ENCODE measurements around the gene CWC22. TPM values are rescaled to one million over a fixed set of nuclear protein-coding genes. Genes with fewer than 3 reads are reported as not detected.
A peak's percentile ranks its signal among the peaks of the same experiment; 100 is the strongest.
"Not testable (repeated sequence)": the region's sequence is repeated elsewhere in the genome, so short reads cannot be mapped to it uniquely, and the experiment has no call there.

CWC22 gene
- total RNA-seq, 1 donor from 2014 or later: 30.0 TPM

DNA sequence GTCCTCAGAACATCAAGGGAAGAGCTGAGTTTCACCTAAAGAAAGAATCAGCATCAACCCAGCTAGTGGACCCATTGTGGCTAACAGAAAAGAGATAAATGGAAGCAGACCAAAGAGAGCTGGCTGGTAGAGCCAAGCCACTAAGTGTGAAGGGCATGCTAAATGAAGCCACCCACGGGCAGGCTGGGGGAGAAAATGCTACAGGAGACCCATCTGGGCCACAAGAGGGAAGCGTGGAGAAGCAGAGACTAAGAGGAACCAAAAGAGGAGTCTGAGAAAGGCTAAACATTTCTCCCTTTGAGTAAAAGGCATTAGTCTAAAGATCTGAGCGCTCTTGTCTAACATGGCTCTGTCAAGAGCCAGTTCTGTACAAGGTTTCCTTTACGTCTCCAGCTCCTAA lies 15.8 kb downstream of the CWC22 start:
- intact Hi-C loops (cut with micrococcal nuclease): no loop called here
- H3K36me3 Mint-ChIP-seq (ENCODE audit: low read depth): peaks cover 31% of the 10 kb centered on the region
- H3K4me1 Mint-ChIP-seq: peaks cover 22% of the 10 kb centered on the region
- no peaks in the 10 kb centered on the region for H3K27me3 Mint-ChIP-seq
- peak; percentile 51 for DNase-seq
- H3K4me3 Mint-ChIP-seq: no peak overlapping the region
- H3K27ac Mint-ChIP-seq: peak overlapping the region; percentile 29
- H3K9me3 Mint-ChIP-seq: no peaks in the 10 kb centered on the region

DNA sequence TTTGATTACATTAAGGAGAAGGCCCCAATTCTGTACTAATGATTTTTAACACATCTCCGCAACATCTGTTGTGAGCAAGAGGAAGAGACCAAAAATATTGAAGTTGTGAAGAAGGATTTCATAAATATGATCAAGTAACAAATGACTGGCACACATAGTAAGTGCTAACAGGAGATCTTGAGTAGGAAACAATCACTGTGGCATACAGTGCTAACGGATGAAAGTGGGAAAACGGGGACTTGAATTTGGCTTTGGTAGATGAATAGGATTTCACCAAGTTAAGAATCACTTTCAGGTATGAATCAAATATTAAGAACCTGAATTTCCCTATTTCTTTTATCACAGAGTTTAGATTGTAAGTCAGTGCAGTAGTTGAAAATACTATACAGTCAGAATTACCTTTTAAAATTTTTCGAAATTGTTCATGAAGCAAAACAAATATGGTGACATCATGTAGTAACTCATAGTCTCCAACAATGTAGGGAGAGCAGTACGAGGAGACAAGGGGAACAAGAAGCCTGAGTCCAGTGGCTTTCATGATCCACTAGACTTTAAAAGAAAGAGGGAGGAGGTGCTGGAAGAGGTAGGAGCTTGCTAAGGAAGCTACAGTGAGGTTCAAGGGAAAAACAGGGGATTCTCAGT lies 16.3 kb downstream of the CWC22 start:
- intact Hi-C loops (cut with micrococcal nuclease): no loop called here
- H3K9me3 Mint-ChIP-seq: no peaks in the 10 kb centered on the region
- no peak overlapping the region for H3K4me3 Mint-ChIP-seq
- no peaks in the 10 kb centered on the region for H3K27me3 Mint-ChIP-seq
- peak overlapping the region; percentile 29 for H3K27ac Mint-ChIP-seq
- peaks cover 35% of the 10 kb centered on the region for H3K36me3 Mint-ChIP-seq (ENCODE audit: low read depth)
- no peak for DNase-seq
- H3K4me1 Mint-ChIP-seq: peaks cover 20% of the 10 kb centered on the region

DNA sequence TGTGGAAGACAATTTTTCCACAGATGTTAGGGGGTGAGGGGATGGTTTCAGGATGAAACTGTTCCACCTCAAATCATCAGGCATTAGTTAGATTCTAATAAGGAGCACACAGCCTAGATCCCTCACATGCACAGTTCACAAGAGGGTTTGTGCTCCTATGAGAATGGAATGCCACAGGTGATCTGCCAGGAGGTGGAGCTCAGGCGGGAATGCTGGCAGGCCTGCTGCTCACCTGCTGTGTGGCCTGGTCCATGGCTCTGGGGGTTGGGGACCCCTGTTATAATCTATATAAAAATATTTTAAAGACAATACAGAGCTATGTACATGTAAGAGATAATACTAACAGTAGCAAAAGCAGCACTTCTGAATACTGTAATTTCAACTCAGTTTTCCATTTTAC lies 19.2 kb downstream of the CWC22 start:
- Mint-ChIP-seq H3K9me3 (no peaks in the 10 kb centered on the region), H3K27me3 (no peaks in the 10 kb centered on the region), H3K4me1 (peaks cover 14% of the 10 kb centered on the region), H3K36me3 (ENCODE audit: low read depth) (peaks cover 58% of the 10 kb centered on the region), H3K4me3 (no peak overlapping the region), H3K27ac (no peak overlapping the region)
- DNase-seq: no peak
- intact Hi-C loops (cut with micrococcal nuclease): no loop called here

DNA sequence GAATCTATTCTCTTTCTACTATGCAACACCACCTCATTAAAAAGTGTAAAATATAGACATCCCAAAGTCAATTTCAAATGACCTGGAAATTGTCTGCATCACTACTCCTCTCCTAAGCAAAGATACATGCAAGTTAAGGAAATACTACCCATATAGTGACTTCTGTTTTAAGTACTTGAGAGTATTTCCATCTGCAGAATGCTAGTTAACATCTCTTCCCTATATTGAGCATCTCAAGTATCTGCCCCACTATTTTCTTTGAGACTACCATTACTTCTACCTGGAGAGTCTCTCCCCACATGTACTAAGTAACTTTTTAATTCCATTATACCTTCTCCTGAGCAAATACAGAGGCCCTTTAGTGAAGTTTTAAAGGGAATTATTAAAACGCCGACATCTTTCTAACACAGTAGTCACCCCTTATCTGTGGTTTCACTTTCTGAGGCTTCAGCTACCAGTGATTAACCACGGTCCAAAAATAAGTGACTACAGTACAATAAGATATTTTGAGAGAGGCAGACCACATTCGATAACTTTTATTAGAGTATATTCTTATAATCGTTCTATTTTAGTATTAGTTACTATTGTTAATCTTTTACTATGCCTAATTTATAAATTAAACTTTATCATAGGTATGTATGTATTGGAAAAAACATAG lies 21.8 kb downstream of the CWC22 start:
- intact Hi-C loops (cut with micrococcal nuclease): no loop called here
- Mint-ChIP-seq H3K27me3 (no peaks in the 10 kb centered on the region), H3K4me3 (no peak overlapping the region), H3K4me1 (peaks cover under 1% of the 10 kb centered on the region), H3K9me3 (no peaks in the 10 kb centered on the region), H3K27ac (no peak overlapping the region), H3K36me3 (ENCODE audit: low read depth) (peaks cover 53% of the 10 kb centered on the region)
- DNase-seq: no peak

DNA sequence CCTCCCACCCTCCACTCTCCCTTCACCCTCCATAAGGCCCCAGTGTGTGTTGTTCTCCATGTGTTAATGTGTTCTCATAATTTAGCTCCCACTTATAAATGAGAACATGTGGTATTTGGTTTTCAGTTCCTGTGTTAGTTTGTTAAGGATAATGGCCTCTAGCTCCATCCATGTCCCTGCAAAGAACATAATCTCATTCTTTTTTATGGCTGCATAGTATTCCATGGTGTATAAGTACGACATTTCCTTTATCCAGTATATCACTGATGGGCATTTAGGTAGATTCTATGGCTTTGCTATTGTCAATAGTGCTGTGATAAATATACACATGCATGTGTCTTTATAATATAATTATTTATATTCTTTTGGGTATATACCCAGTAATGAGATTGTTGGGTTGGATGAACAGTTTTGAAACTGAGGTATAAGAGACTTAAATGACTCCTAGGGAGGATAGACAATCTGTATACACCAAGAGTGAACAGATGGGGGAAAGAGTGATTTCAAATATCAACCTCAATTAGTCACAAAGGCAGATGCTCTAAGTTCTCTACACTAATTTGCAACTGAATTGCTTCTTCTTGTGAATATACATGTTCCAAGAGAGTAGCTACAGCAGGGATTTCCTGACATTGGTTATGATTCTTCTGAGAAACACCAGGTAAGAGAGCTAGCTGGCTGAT lies 23.7 kb downstream of the CWC22 start:
- no peak overlapping the region for H3K4me3 Mint-ChIP-seq
- intact Hi-C loops (cut with micrococcal nuclease): no loop called here
- H3K27me3 Mint-ChIP-seq: no peaks in the 10 kb centered on the region
- no peaks in the 10 kb centered on the region for H3K9me3 Mint-ChIP-seq
- DNase-seq: no peak
- no peak overlapping the region for H3K27ac Mint-ChIP-seq
- no peaks in the 10 kb centered on the region for H3K4me1 Mint-ChIP-seq
- peaks cover 58% of the 10 kb centered on the region for H3K36me3 Mint-ChIP-seq (ENCODE audit: low read depth)

DNA sequence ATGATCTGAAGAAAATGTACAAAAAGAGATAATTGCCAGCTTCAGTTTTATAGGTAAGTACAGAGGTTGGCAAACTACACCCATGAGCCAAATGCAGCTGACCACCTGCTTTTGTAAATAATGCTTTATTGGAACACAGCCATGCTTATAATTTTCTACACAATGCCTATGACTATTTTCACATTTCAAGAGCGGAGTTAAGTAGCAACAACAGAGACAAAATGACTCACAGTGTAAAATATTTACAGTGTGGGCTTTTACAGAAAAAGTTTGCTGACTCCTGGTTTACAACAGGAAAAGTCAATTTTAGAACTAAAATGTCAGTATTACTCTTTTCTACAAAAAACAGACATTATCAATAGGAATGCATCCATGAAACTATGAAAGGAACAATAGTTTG lies 26.0 kb downstream of the CWC22 start:
- peaks cover 59% of the 10 kb centered on the region for H3K36me3 Mint-ChIP-seq (ENCODE audit: low read depth)
- intact Hi-C loops (cut with micrococcal nuclease): no loop called here
- no peak overlapping the region for H3K4me3 Mint-ChIP-seq
- no peaks in the 10 kb centered on the region for H3K9me3 Mint-ChIP-seq
- H3K27me3 Mint-ChIP-seq: no peaks in the 10 kb centered on the region
- no peaks in the 10 kb centered on the region for H3K4me1 Mint-ChIP-seq
- no peak overlapping the region for H3K27ac Mint-ChIP-seq
- no peak for DNase-seq

DNA sequence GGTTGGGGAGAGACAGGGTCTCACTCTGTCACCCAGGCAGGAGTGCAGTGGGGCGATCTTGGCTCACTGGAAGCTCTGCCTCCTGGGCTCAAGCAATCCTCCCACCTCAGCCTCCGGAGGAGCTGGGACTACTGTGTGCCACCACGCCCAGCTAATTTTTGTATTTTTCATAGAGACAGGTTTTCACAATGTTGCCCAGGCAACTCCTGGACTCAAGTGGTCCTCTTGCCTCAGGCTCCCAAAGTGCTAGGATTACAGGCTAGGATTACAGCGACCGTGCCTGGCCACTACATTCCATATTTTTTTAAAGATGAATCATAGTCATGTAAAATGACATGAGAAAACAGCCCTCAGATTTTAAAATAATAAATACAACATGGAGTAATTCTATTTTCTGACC lies 32.3 kb downstream of the CWC22 start:
- H3K27ac Mint-ChIP-seq: no peak overlapping the region

DNA sequence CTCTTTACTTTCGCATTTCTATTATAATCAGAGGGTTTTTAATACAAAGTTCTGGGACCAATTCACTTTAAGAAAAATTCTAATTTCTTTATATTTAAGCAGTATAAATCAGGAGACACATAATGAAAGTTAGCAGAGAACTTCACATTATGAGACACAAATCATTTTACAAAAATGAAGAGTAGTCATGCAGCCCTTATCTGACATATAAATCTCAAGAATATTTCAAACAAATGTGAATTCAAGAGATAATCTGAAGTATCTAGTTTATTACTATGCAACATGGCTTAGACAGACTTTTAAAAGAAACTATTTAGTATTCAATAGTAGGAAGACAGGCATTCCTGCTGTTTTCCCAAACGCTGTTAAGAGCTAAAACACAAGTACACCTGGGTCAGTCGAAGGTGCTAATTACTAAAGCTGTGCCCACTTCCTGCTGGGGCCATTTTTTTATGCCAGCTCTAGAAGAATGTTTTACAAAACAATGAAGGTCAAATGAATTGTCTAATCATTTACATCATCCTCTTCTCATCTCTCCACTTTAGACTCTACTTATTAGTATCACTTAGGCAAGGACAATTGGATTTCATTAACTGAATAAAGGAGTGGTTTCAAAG lies 40.2 kb downstream of the CWC22 start:
- Mint-ChIP-seq H3K4me3 (no peak overlapping the region), H3K27me3 (no peaks in the 10 kb centered on the region), H3K36me3 (ENCODE audit: low read depth) (peaks cover 50% of the 10 kb centered on the region), H3K9me3 (no peaks in the 10 kb centered on the region), H3K4me1 (peaks cover 6% of the 10 kb centered on the region), H3K27ac (no peak overlapping the region)
- intact Hi-C loops (cut with micrococcal nuclease): no loop called here
- DNase-seq: no peak

More for the DNA sequence above, 32.3 kb downstream of the CWC22 start:
- Mint-ChIP-seq H3K27me3 (no peaks in the 10 kb centered on the region), H3K9me3 (no peaks in the 10 kb centered on the region), H3K4me3 (no peak overlapping the region), H3K4me1 (no peaks in the 10 kb centered on the region), H3K36me3 (ENCODE audit: low read depth) (peaks cover 34% of the 10 kb centered on the region)
- DNase-seq: no peak
- intact Hi-C loops (cut with micrococcal nuclease): no loop called here

DNA sequence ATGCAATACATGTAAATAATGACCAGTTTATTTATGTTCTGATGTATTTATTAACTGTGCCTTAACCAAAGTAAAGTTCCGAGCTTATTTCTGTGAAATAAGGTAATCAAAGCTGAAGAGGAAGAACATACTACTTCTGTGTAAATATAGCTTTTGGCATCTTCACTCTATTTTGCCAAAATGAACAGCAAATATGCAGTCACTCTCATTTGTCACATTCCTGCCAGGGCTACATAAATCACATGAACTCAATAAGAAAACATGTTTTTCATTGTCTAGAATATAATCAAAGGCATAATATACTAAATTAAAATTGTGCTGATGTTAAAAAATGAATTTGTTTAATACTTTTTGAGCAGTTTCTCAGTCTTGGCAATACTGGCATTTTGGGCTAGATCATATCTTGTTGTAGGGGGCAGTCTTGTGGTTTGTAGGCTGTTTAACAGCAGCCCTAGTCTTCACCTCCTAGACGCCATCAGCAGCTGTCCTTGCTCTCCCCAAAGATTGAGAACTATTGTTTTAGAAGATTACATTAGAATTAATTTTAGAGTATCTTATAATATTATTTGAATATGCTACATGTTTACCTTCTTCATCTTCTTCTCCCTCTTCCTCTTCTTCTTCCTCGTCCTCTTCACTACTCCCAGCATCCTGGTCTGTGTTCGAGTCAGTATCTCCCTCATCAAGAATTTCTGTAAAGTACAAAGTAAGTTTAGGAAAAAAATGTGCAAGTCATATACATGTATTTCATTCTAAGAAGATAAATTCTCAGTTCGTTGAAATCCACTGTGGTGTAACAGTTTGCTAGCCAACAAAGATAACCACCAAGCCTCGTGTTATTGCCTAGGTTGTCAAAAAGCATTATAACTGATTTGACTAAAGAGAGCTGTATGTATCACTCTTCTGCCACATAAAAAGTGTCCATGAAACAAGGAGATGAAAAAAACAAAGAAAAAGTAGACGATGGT lies 41.5 kb downstream of the CWC22 start:
- no peaks in the 10 kb centered on the region for H3K9me3 Mint-ChIP-seq
- H3K27me3 Mint-ChIP-seq: no peaks in the 10 kb centered on the region
- peaks cover 47% of the 10 kb centered on the region for H3K36me3 Mint-ChIP-seq (ENCODE audit: low read depth)
- intact Hi-C loops (cut with micrococcal nuclease): no loop called here
- no peak for DNase-seq
- no peak overlapping the region for H3K4me3 Mint-ChIP-seq
- H3K27ac Mint-ChIP-seq: no peak overlapping the region
- H3K4me1 Mint-ChIP-seq: peaks cover 6% of the 10 kb centered on the region

DNA sequence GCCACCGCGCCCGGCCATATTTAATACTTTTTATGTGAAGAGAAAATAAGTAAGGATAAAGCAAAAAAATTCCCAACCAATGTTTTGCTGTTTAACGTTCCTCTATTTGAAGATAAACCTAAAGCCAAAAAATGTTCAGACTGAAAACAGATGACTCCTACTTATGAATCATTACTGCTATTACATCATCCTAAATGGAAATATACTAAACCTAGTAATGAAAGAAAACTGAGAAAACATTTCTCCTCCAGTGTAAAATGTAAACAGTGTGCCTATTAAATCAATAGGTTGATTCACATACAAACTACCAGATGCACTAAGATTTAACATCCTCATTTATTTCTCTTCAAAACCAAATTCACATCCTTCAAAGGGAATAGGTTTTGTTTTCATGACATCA lies 43.5 kb downstream of the CWC22 start:
- intact Hi-C loops (cut with micrococcal nuclease): no loop called here
- H3K4me3 Mint-ChIP-seq: no peak overlapping the region
- no peaks in the 10 kb centered on the region for H3K9me3 Mint-ChIP-seq
- peaks cover 37% of the 10 kb centered on the region for H3K36me3 Mint-ChIP-seq (ENCODE audit: low read depth)
- H3K4me1 Mint-ChIP-seq: peaks cover 6% of the 10 kb centered on the region
- H3K27ac Mint-ChIP-seq: peak overlapping the region; percentile 81
- no peak for DNase-seq
- H3K27me3 Mint-ChIP-seq: no peaks in the 10 kb centered on the region

DNA sequence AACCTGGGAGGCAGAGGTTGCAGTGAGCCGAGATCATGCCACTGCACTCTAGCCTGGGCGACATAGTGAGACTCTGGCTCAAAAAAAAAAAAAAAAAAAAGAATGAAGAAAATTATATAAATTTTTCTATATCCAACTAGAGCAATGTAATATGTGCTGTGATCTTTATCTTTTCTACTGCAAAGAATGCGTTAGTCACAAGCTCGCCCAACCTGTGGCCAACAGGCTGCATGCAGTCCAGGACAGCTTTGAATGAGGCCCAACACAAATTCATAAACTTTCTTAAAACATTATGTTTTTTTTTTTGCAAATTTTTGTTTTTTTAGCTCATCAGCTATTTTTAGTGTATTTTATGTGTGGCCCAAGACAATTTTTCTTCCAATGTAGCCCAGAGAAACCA lies 48.8 kb downstream of the CWC22 start:
- not testable (repeated sequence) for H3K4me1 Mint-ChIP-seq, H3K27ac Mint-ChIP-seq

DNA sequence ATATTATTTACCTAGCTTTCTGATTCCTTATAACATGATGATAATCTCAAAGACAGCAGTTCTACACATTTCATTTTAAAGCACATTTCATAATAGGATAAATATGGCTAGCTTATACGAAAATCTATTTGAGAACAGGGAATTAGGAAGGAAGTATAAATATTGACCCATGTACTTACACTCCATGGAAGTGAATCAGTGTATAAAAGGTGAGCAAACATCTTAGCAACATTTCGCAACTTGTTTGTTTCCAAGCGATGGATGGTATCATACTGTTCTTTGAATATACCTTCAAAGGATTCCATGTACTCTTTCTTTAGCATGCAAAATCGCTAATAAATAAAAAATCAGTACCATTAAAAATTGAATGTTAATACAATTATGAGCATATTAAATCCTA lies 53.1 kb downstream of the CWC22 start:
- DNase-seq: no peak
- Mint-ChIP-seq H3K36me3 (ENCODE audit: low read depth) (peaks cover 43% of the 10 kb centered on the region), H3K27me3 (no peaks in the 10 kb centered on the region), H3K4me1 (no peaks in the 10 kb centered on the region), H3K9me3 (no peaks in the 10 kb centered on the region), H3K4me3 (no peak overlapping the region), H3K27ac (no peak overlapping the region)
- intact Hi-C loops (cut with micrococcal nuclease): no loop called here

More for the DNA sequence above, 48.8 kb downstream of the CWC22 start:
- H3K27me3 Mint-ChIP-seq; intact Hi-C loops (cut with micrococcal nuclease); DNase-seq; H3K4me3 Mint-ChIP-seq; H3K9me3 Mint-ChIP-seq: not testable (repeated sequence)
- H3K36me3 Mint-ChIP-seq (ENCODE audit: low read depth): peaks cover 20% of the 10 kb centered on the region

DNA sequence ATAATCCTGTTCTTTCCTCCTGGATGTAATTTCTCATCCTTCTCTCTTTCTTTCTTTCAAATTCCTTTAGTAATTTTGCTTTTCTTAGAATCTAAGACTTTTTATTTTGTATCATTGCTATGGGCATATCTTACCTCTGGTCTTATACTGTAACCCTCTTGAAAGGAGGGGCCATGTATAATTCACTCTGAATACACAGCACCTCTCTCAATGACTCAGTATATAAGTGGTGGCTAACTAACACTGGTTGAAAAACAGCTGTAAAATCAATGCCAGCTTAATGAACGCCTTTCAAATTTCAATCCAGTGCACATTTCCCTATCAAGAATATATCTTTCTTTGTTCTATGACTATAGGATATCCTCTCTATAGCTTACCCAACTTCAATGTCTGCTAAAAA lies 53.7 kb downstream of the CWC22 start:
- H3K27me3 Mint-ChIP-seq: no peaks in the 10 kb centered on the region
- no peaks in the 10 kb centered on the region for H3K4me1 Mint-ChIP-seq
- H3K27ac Mint-ChIP-seq: no peak overlapping the region
- H3K9me3 Mint-ChIP-seq: no peaks in the 10 kb centered on the region
- no peak overlapping the region for H3K4me3 Mint-ChIP-seq
- DNase-seq: no peak
- intact Hi-C loops (cut with micrococcal nuclease): no loop called here
- peaks cover 50% of the 10 kb centered on the region for H3K36me3 Mint-ChIP-seq (ENCODE audit: low read depth)

All from activated CD4-positive, alpha-beta T cell treated with anti-CD3 and anti-CD28 coated beads, Interleukin-2, amount 10 ng/mL, durations not matched to agents 24 days and 14 days (primary cell).